Astrocyte (in vitro differentiated cells and primary cell): Measurements from ENCODE around the gene WDR81. TPM values are rescaled to one million over a fixed set of nuclear protein-coding genes. Genes with fewer than 3 reads are reported as not detected.

ENCODE experiments used
- DNase-seq: peaks from one replicate; pipeline ENCODE4 v3.0.0-alpha.2; 2010; ENCODE audit warnings: low read depth
- FAIRE-seq: peaks from 2 replicates; lab custom pipeline; 2011; peaks lifted over from hg19 to GRCh38; lab: Jason Lieb, UNC
- H2AFZ ChIP-seq: 2 replicates; pipeline ENCODE4 v1.6.0; 2012; ENCODE audit warnings: low read depth, low read length, inconsistent platforms
- H3K27ac ChIP-seq: 2 replicates; pipeline ENCODE4 v1.5.1; 2011; ENCODE audit warnings: low read depth, low read length, inconsistent platforms
- H3K27me3 ChIP-seq: 2 replicates; pipeline ENCODE4 v1.6.0; 2011; ENCODE audit warnings: low read length, inconsistent platforms; ENCODE audit not compliant: insufficient read depth
- H3K36me3 ChIP-seq: 2 replicates; pipeline ENCODE4 v1.5.1; 2011; ENCODE audit warnings: low read length, inconsistent platforms; ENCODE audit not compliant: insufficient read depth
- H3K4me1 ChIP-seq: 2 replicates; pipeline ENCODE4 v1.5.1; 2011; ENCODE audit warnings: low read length, inconsistent platforms; ENCODE audit not compliant: insufficient read depth
- H3K4me2 ChIP-seq: 2 replicates; pipeline ENCODE4 v1.6.0; 2012; ENCODE audit warnings: low read length, inconsistent platforms
- H3K4me3 ChIP-seq: 2 replicates; pipeline ENCODE4 v1.5.1; 2011; ENCODE audit warnings: low read depth, mild to moderate bottlenecking, low read length, inconsistent platforms; ENCODE audit not compliant: insufficient read depth
- H3K79me2 ChIP-seq: 2 replicates; pipeline ENCODE4 v1.6.0; 2012; ENCODE audit warnings: mild to moderate bottlenecking, low read length, inconsistent platforms; ENCODE audit not compliant: insufficient read depth
- H3K9ac ChIP-seq: 2 replicates; pipeline ENCODE4 v1.6.0; 2012; ENCODE audit warnings: mild to moderate bottlenecking, low read length, inconsistent platforms
- H3K9me3 ChIP-seq: 2 replicates; pipeline ENCODE4 v1.5.1; 2012; ENCODE audit warnings: low read depth, mild to moderate bottlenecking, low read length, inconsistent platforms; ENCODE audit not compliant: insufficient read depth
- H4K20me1 ChIP-seq: 2 replicates; pipeline ENCODE4 v1.6.0; 2012; ENCODE audit warnings: low read length, inconsistent platforms; ENCODE audit not compliant: insufficient read depth
- H3K27ac Mint-ChIP-seq: one replicate; pipeline ENCODE4 v1.8.0; 2021; ENCODE audit warnings: mild to moderate bottlenecking, mixed read lengths; ENCODE audit not compliant: unreplicated experiment
- H3K27me3 Mint-ChIP-seq: one replicate; pipeline ENCODE4 v1.8.0; 2021; ENCODE audit warnings: low read depth, mixed read lengths; ENCODE audit not compliant: unreplicated experiment
- H3K36me3 Mint-ChIP-seq: one replicate; pipeline ENCODE4 v1.8.0; 2021; ENCODE audit warnings: low read depth, mixed read lengths; ENCODE audit not compliant: unreplicated experiment
- H3K4me1 Mint-ChIP-seq: one replicate; pipeline ENCODE4 v1.8.0; 2021; ENCODE audit warnings: low read depth, mixed read lengths; ENCODE audit not compliant: unreplicated experiment
- H3K4me3 Mint-ChIP-seq: one replicate; pipeline ENCODE4 v1.8.0; 2021; ENCODE audit warnings: mild to moderate bottlenecking, moderate library complexity, mixed read lengths; ENCODE audit not compliant: unreplicated experiment
- H3K9me3 Mint-ChIP-seq: one replicate; pipeline ENCODE4 v1.8.0; 2021; ENCODE audit warnings: mild to moderate bottlenecking, mixed read lengths; ENCODE audit not compliant: unreplicated experiment
- EZH2 ChIP-seq: IDR thresholded peaks from 2 replicates; pipeline ENCODE4 v1.6.1; 2012; ENCODE audit warnings: mild to moderate bottlenecking, low read length, inconsistent platforms; ENCODE audit not compliant: insufficient read depth
- total RNA-seq: library from RNA; stranded (reverse); gene quantifications from 2 replicates; pipeline ENCODE4 v1.2.1, GENCODE V29; 2021
- TF ChIP-seq, protein P1 (sequence below): IDR thresholded peaks from 2 replicates; pipeline ENCODE4 v1.5.1; 2011; ENCODE audit warnings: low read depth, mild to moderate bottlenecking, inconsistent platforms, low read length, moderate library complexity; ENCODE audit not compliant: insufficient read depth

The WDR81 gene
- total RNA-seq, 1 donor from 2014 or later: 12.3 TPM

DNA sequence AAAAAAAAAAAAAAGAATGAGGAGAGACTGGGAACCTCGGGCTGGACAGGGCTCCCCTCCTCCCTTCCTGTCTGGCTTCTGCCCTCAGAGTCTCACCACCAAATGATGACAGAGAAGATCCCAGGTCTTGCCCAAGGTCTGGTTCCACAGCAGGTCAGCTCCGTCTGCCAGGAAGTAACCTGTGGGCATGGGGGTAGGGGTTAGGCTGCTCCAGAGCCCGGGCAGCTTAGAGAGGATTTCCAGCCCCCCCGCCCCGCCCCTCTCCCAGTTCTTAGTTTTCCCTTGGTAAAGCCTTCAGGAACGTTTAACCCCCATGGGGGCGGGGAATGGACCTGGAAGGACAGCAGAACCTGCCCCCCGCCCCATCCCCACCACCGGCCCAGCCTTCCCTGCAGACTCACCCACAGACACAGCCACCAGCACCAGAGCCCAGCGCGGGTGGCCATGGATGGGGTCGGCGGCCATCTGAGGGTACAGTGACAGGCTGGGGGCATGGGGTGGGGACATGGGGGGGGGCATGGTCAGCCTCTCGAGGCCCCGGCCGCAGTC is 15.0 kb upstream of the WDR81 start:
- H3K27ac Mint-ChIP-seq: no peak overlapping the region
- H3K4me3 Mint-ChIP-seq: no peak overlapping the region
- Histone ChIP-seq H3K9ac (peak overlapping the region; percentile 68), H2AFZ (no peak overlapping the region), H3K79me2 (peaks cover 40% of the 10 kb centered on the region), H3K4me1 (peaks cover 23% of the 10 kb centered on the region), H3K4me3 (no peak overlapping the region), H3K27me3 (no peaks in the 10 kb centered on the region), H3K36me3 (peaks cover 31% of the 10 kb centered on the region), H3K4me2 (peak overlapping the region; percentile 89), H3K27ac (no peak overlapping the region), H4K20me1 (peaks cover 53% of the 10 kb centered on the region), H3K9me3 (no peaks in the 10 kb centered on the region)
- H3K36me3 Mint-ChIP-seq: peaks cover 22% of the 10 kb centered on the region
- no peak for TF ChIP-seq EZH2
- TF ChIP-seq, protein P1, sequence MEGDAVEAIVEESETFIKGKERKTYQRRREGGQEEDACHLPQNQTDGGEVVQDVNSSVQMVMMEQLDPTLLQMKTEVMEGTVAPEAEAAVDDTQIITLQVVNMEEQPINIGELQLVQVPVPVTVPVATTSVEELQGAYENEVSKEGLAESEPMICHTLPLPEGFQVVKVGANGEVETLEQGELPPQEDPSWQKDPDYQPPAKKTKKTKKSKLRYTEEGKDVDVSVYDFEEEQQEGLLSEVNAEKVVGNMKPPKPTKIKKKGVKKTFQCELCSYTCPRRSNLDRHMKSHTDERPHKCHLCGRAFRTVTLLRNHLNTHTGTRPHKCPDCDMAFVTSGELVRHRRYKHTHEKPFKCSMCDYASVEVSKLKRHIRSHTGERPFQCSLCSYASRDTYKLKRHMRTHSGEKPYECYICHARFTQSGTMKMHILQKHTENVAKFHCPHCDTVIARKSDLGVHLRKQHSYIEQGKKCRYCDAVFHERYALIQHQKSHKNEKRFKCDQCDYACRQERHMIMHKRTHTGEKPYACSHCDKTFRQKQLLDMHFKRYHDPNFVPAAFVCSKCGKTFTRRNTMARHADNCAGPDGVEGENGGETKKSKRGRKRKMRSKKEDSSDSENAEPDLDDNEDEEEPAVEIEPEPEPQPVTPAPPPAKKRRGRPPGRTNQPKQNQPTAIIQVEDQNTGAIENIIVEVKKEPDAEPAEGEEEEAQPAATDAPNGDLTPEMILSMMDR: no peak
- H3K9me3 Mint-ChIP-seq: no peaks in the 10 kb centered on the region
- FAIRE-seq: no peak
- no peaks in the 10 kb centered on the region for H3K27me3 Mint-ChIP-seq
- peaks cover 25% of the 10 kb centered on the region for H3K4me1 Mint-ChIP-seq
- DNase-seq: no peak

DNA sequence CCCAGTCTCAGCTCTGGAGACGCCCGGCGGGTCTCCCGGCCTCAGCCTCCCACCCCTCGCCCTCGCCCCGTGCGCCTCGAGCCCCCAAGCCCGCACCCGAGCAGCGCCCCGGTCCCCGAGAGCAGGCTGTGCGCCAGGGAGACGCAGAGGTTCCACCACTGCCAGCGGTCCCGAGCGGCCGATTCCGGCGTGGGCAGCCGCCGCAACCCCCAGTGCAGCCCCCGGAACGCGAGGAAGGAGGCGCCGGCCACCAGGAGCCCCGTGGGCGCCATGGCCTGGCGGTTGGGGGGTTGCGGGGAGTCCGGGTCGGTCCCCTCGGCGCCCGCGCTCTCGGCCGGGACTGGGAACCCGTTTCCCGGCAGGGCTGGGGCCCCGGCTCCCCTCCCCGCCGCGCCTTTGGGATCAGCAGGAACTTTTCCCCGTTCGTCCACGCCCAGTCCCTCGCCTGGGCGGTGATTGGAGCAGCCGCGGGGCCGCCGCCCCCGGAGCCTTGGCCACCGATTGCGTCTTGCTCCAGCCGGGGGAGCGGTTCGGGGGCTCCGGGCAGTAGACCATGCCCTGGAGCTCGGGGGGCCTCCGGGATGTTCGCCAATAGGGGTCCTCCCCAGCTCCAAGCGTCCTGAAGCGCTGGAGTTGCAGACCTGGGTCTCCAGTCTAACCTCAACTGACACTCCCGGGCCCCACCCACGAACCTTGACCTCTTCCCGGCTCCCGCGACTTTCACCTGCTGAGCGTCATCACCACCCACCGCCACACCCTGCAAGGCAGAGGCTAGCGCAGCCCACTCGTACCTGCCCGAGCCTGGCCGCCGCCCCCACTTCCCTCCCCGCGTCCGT is 14.3 kb upstream of the WDR81 start, which contains the start of gene TLCD2:
Gene TLCD2 (minus strand): TSS at position 407 of the 836 bp plus-strand sequence. CDS start 135 bp downstream, at position 272.
- H3K9me3 ChIP-seq: no peaks in the 10 kb centered on the region
- peak within 1 kb of the TSS; percentile 60 for H3K4me3 ChIP-seq
- H3K4me1 ChIP-seq: peaks cover 23% of the 10 kb centered on the region
- H3K4me2 ChIP-seq: peak within 1 kb of the TSS; percentile 89
- H2AFZ ChIP-seq: no peak within 1 kb of the TSS
- H4K20me1 ChIP-seq: peaks cover 58% of the 10 kb centered on the region
- H3K27ac ChIP-seq: peak within 1 kb of the TSS; percentile 11
- no peak for TF ChIP-seq EZH2
- TF ChIP-seq, protein P1: no peak
- peak within 1 kb of the TSS; percentile 72 for H3K27ac Mint-ChIP-seq
- FAIRE-seq: no peak
- H3K36me3 Mint-ChIP-seq: peaks cover 22% of the 10 kb centered on the region
- peak within 1 kb of the TSS; percentile 68 for H3K9ac ChIP-seq
- no peaks in the 10 kb centered on the region for H3K9me3 Mint-ChIP-seq
- peaks cover 25% of the 10 kb centered on the region for H3K4me1 Mint-ChIP-seq
- H3K79me2 ChIP-seq: peaks cover 47% of the 10 kb centered on the region
- peak; percentile 52 for DNase-seq
- peaks cover 31% of the 10 kb centered on the region for H3K36me3 ChIP-seq
- no peaks in the 10 kb centered on the region for H3K27me3 Mint-ChIP-seq
- no peaks in the 10 kb centered on the region for H3K27me3 ChIP-seq
- peak within 1 kb of the TSS; percentile 96 for H3K4me3 Mint-ChIP-seq
